ENCODE measurements around the gene PAPPA. TPM values are rescaled to one million over a fixed set of nuclear protein-coding genes. Genes with fewer than 3 reads are reported as not detected.

Gene PAPPA
- total RNA-seq, 2 experiments from 2014 or later, result not detected

DNA sequence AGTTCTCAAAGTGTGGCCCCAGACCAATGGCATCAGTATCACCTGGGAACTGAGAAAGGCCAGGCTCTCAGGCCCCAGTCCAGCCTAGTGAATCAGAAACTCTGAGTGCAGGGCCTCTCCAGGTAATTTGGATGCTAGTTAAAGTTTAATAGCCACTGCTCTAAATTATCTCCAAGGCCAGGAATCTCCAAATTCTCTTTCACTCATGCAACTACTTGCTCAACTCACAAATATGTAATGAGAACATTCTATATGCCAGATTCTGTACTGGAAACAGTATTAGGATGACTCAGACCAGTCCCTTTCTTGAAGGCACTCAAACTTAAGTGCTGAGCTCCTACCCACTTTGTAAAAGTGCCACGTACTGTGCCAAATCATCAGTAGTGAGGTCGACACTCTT, 84.6 kb downstream of the PAPPA start:
- TF ChIP-seq, protein P1, sequence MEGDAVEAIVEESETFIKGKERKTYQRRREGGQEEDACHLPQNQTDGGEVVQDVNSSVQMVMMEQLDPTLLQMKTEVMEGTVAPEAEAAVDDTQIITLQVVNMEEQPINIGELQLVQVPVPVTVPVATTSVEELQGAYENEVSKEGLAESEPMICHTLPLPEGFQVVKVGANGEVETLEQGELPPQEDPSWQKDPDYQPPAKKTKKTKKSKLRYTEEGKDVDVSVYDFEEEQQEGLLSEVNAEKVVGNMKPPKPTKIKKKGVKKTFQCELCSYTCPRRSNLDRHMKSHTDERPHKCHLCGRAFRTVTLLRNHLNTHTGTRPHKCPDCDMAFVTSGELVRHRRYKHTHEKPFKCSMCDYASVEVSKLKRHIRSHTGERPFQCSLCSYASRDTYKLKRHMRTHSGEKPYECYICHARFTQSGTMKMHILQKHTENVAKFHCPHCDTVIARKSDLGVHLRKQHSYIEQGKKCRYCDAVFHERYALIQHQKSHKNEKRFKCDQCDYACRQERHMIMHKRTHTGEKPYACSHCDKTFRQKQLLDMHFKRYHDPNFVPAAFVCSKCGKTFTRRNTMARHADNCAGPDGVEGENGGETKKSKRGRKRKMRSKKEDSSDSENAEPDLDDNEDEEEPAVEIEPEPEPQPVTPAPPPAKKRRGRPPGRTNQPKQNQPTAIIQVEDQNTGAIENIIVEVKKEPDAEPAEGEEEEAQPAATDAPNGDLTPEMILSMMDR (conservative IDR thresholded peaks at IDR 0.05; ENCODE audit: low read length), result no peak
- TF ChIP-seq EZH2phosphoT487 (IDR thresholded peaks at IDR 0.05; ENCODE audit: borderline replicate concordance, low read depth, low read length), result no peak

DNA sequence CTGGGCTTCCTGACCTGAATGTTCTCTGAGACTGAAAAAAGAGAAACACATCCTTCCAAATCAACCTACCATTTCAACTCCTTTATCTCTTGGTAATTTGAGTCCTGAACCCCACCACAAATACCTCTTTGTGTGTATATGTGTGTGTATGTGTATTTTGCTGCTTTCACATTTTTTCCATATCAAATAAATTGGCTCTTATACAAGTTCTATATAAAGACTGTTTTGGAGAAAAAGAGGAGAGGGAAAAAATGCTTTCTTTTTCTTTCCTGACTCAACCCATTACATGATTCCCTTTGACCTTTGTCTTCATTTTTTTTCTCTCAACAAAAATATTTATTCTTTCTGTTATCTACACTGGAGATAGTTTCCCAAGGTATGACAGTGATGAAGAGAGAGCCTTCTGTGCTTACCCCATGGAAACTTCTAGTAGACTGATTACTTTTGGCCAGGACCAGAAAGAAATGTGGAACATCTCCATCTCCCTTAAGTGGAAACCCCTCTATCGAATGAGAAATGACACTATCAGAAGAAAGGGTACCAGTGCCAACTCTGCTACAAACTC, 85.3 kb downstream of the PAPPA start:
- TF ChIP-seq, protein P1 (conservative IDR thresholded peaks at IDR 0.05; ENCODE audit: low read length), result no peak
- no peak for TF ChIP-seq EZH2phosphoT487 (IDR thresholded peaks at IDR 0.05; ENCODE audit: borderline replicate concordance, low read depth, low read length)
- Histone ChIP-seq H2AFZ (ENCODE audit: low read length) (no peak overlapping the region), H3K36me3 (ENCODE audit: insufficient read depth, low read length) (no peaks in the 10 kb centered on the region), H3K4me2 (ENCODE audit: low read length) (no peak overlapping the region), H3K9me3 (ENCODE audit: low read length) (no peaks in the 10 kb centered on the region), H4K20me1 (ENCODE audit: insufficient read depth, low read length) (no peaks in the 10 kb centered on the region), H3K4me1 (ENCODE audit: insufficient read depth, low read length, poor library complexity, severe bottlenecking) (no peaks in the 10 kb centered on the region), H3K27ac (ENCODE audit: low read depth, low read length, poor library complexity, severe bottlenecking) (no peak overlapping the region), H3K4me3 (ENCODE audit: low read depth, low read length, poor library complexity, severe bottlenecking) (no peak overlapping the region), H3K79me2 (ENCODE audit: insufficient read depth, low read depth, low read length) (no peaks in the 10 kb centered on the region), H3K9me2 (ENCODE audit: insufficient read depth, low read length) (no peaks in the 10 kb centered on the region)
- no peak for DNase-seq (ENCODE audit: low spot score)
- no TSS peak for BruUV-seq (replicated peaks)
- intact Hi-C loops (cut with micrococcal nuclease; ENCODE audit: unreplicated experiment), result no loop called here
- ChIA-PET POLR2A (no interaction called here), CTCF (ENCODE audit: unreplicated experiment) (no interaction called here)

More for the DNA sequence above, 84.6 kb downstream of the PAPPA start:
- intact Hi-C loops (cut with micrococcal nuclease; ENCODE audit: unreplicated experiment), result no loop called here
- CTCF ChIA-PET (ENCODE audit: unreplicated experiment), result no interaction called here
- no peaks in the 10 kb centered on the region for H4K20me1 ChIP-seq (ENCODE audit: insufficient read depth, low read length)
- POLR2A ChIA-PET, result no interaction called here
- no peaks in the 10 kb centered on the region for H3K79me2 ChIP-seq (ENCODE audit: insufficient read depth, low read depth, low read length)
- no peak overlapping the region for H2AFZ ChIP-seq (ENCODE audit: low read length)
- H3K4me1 ChIP-seq (ENCODE audit: insufficient read depth, low read length, poor library complexity, severe bottlenecking), result no peaks in the 10 kb centered on the region
- no peak overlapping the region for H3K4me2 ChIP-seq (ENCODE audit: low read length)
- H3K27ac ChIP-seq (ENCODE audit: low read depth, low read length, poor library complexity, severe bottlenecking), result no peak overlapping the region
- no peaks in the 10 kb centered on the region for H3K36me3 ChIP-seq (ENCODE audit: insufficient read depth, low read length)
- no peak for DNase-seq (ENCODE audit: low spot score)
- H3K9me2 ChIP-seq (ENCODE audit: insufficient read depth, low read length), result no peaks in the 10 kb centered on the region
- H3K4me3 ChIP-seq (ENCODE audit: low read depth, low read length, poor library complexity, severe bottlenecking), result no peak overlapping the region
- no peaks in the 10 kb centered on the region for H3K9me3 ChIP-seq (ENCODE audit: low read length)
- no TSS peak for BruUV-seq (replicated peaks)

DNA sequence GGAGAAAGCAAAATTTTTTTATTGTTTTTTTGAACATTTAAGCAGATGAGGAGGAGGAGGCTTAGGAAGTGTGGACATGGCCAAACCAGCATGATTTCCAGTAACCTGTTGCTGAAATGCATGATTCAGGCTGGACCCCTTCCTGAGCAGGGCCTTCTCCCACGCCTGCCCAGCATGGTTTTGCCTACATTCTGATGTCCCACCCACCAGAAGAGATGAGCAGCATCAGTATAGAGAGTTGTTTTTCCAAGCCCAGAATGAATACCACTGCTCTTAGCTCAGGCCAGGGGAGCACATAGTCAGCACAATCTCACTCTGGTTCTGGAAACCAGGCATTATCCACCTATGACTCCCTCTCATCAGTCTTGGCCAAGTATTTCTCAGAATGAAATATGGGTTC, 90.1 kb downstream of the PAPPA start:
- Histone ChIP-seq H3K4me2 (ENCODE audit: low read length) (no peak overlapping the region), H3K4me1 (ENCODE audit: insufficient read depth, low read length, poor library complexity, severe bottlenecking) (no peaks in the 10 kb centered on the region), H3K4me3 (ENCODE audit: low read depth, low read length, poor library complexity, severe bottlenecking) (no peak overlapping the region), H3K36me3 (ENCODE audit: insufficient read depth, low read length) (no peaks in the 10 kb centered on the region), H4K20me1 (ENCODE audit: insufficient read depth, low read length) (no peaks in the 10 kb centered on the region), H3K27ac (ENCODE audit: low read depth, low read length, poor library complexity, severe bottlenecking) (no peak overlapping the region), H3K9me3 (ENCODE audit: low read length) (no peaks in the 10 kb centered on the region), H2AFZ (ENCODE audit: low read length) (no peak overlapping the region), H3K9me2 (ENCODE audit: insufficient read depth, low read length) (no peaks in the 10 kb centered on the region), H3K79me2 (ENCODE audit: insufficient read depth, low read depth, low read length) (no peaks in the 10 kb centered on the region)
- CTCF ChIA-PET (ENCODE audit: unreplicated experiment), result no interaction called here
- intact Hi-C loops (cut with micrococcal nuclease; ENCODE audit: unreplicated experiment), result no loop called here
- no peak for TF ChIP-seq EZH2phosphoT487 (IDR thresholded peaks at IDR 0.05; ENCODE audit: borderline replicate concordance, low read depth, low read length)
- TF ChIP-seq, protein P1 (conservative IDR thresholded peaks at IDR 0.05; ENCODE audit: low read length), result no peak
- BruUV-seq (replicated peaks), result no TSS peak
- POLR2A ChIA-PET, result no interaction called here
- no peak for DNase-seq (ENCODE audit: low spot score)
